Liver (tissue), 3 donors: ENCODE measurements around the gene PAX6.

Source experiments
- CTCF ChIP-seq: fragments of 150-350 bp; IDR thresholded peaks from 2 replicates; pipeline ENCODE4 v1.5.1; 2017; ENCODE audit warnings: improper control_type of control experiment, low read depth, low read length; ENCODE audit not compliant: missing input control
- SP1 ChIP-seq: IDR thresholded peaks from 2 replicates; pipeline ENCODE4 v1.6.1; 2018; ENCODE audit warnings: antibody characterized with exemption, mild to moderate bottlenecking
- donor health status: healthy.
- donor health status: healthy.

DNA sequence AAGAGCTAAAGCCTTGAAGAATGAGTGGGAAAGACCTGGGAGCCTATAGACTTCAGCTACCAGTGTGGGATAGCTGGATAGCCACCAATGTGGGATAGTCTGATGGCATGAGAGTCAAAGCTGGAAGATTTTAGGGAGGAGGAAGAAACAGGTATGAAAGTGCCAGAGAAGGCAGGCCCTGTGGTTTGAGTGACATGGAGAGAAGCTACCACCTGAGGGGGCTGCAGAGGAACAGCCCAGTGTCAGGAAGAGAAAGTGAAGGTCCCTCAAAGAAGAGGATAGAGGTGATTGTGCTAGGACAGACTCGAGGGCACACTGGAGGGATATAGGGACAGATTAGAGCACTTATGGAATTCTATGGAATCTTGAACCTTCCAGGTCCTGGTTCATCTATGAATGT, 23.1 kb upstream of the PAX6 start:
- TF ChIP-seq CTCF (no peak), SP1 (no peak)
